ENCODE data around the gene WASL.

The WASL gene

GRCh38 chr7:123690550-123690949 lies 58.3 kb downstream of the WASL start:
- Histone ChIP-seq H3K9me3 (ENCODE audit: low read length) (no peaks in the 10 kb centered on the region), H3K36me3 (ENCODE audit: insufficient read depth, low read length) (peaks cover 47% of the 10 kb centered on the region), H3K4me3 (ENCODE audit: low read depth, low read length, poor library complexity, severe bottlenecking) (no peak overlapping the region), H3K4me2 (ENCODE audit: low read length) (no peak overlapping the region), H4K20me1 (ENCODE audit: insufficient read depth, low read length) (no peaks in the 10 kb centered on the region), H3K27me3 (ENCODE audit: insufficient read depth, low read length) (no peaks in the 10 kb centered on the region), H3K79me2 (ENCODE audit: insufficient read depth, low read length) (no peaks in the 10 kb centered on the region), H3K9me2 (ENCODE audit: low read depth, low read length) (no peaks in the 10 kb centered on the region), H3F3A (ENCODE audit: insufficient read depth, low read length) (no peaks in the 10 kb centered on the region), H2AFZ (ENCODE audit: low read length) (no peak overlapping the region), H3K9ac (ENCODE audit: low read length) (no peak overlapping the region), H3K27ac (ENCODE audit: low read depth, low read length, poor library complexity, severe bottlenecking) (no peak overlapping the region), H3K4me1 (ENCODE audit: insufficient read depth, low read length, severe bottlenecking) (no peaks in the 10 kb centered on the region)
- TF ChIP-seq, protein P1, sequence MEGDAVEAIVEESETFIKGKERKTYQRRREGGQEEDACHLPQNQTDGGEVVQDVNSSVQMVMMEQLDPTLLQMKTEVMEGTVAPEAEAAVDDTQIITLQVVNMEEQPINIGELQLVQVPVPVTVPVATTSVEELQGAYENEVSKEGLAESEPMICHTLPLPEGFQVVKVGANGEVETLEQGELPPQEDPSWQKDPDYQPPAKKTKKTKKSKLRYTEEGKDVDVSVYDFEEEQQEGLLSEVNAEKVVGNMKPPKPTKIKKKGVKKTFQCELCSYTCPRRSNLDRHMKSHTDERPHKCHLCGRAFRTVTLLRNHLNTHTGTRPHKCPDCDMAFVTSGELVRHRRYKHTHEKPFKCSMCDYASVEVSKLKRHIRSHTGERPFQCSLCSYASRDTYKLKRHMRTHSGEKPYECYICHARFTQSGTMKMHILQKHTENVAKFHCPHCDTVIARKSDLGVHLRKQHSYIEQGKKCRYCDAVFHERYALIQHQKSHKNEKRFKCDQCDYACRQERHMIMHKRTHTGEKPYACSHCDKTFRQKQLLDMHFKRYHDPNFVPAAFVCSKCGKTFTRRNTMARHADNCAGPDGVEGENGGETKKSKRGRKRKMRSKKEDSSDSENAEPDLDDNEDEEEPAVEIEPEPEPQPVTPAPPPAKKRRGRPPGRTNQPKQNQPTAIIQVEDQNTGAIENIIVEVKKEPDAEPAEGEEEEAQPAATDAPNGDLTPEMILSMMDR (IDR thresholded peaks at IDR 0.05; ENCODE audit: low read length): no peak

- Histone ChIP-seq H3K27ac (ENCODE audit: low read depth, low read length, poor library complexity, severe bottlenecking) (no peak overlapping the region), H3F3A (ENCODE audit: insufficient read depth, low read length) (no peaks in the 10 kb centered on the region), H3K4me2 (ENCODE audit: low read length) (no peak overlapping the region), H3K36me3 (ENCODE audit: insufficient read depth, low read length) (peaks cover 38% of the 10 kb centered on the region), H3K27me3 (ENCODE audit: insufficient read depth, low read length) (no peaks in the 10 kb centered on the region), H3K9me3 (ENCODE audit: low read length) (no peaks in the 10 kb centered on the region), H3K79me2 (ENCODE audit: insufficient read depth, low read length) (no peaks in the 10 kb centered on the region), H2AFZ (ENCODE audit: low read length) (no peak overlapping the region), H3K9ac (ENCODE audit: low read length) (no peak overlapping the region), H3K4me1 (ENCODE audit: insufficient read depth, low read length, severe bottlenecking) (no peaks in the 10 kb centered on the region), H4K20me1 (ENCODE audit: insufficient read depth, low read length) (no peaks in the 10 kb centered on the region), H3K9me2 (ENCODE audit: low read depth, low read length) (no peaks in the 10 kb centered on the region), H3K4me3 (ENCODE audit: low read depth, low read length, poor library complexity, severe bottlenecking) (no peak overlapping the region)
- no peak for TF ChIP-seq EZH2 (IDR thresholded peaks at IDR 0.05; ENCODE audit: borderline replicate concordance, low read length)
- TF ChIP-seq, protein P1 (IDR thresholded peaks at IDR 0.05; ENCODE audit: low read length): no peak
Measured at GRCh38 chr7:123689250-123689649, 59.6 kb downstream of the WASL start.

DNA sequence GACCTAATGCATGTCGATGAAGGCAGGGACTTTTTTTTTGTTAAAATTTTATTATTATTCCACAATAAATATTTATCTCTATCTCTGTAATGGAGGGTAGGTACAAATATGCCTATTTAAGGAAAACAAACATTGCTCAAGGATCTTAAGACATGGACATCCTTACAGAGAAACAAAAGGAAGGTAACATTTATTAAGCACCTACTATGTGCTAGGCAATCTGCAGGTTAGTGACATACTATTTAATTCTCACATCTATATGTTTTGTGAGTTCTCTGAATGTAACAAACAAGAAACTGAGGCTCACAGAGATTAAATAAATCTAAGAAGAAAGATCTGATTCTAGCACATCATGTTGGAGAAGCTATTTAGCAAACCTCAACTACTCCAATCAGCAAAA lies 61.1 kb downstream of the WASL start:
- H3K9me2 ChIP-seq (ENCODE audit: low read depth, low read length): no peaks in the 10 kb centered on the region
- no peaks in the 10 kb centered on the region for H3K9me3 ChIP-seq (ENCODE audit: low read length)
- no peaks in the 10 kb centered on the region for H4K20me1 ChIP-seq (ENCODE audit: insufficient read depth, low read length)
- H3K36me3 ChIP-seq (ENCODE audit: insufficient read depth, low read length): peaks cover 32% of the 10 kb centered on the region
- H3K27me3 ChIP-seq (ENCODE audit: insufficient read depth, low read length): no peaks in the 10 kb centered on the region
- no peaks in the 10 kb centered on the region for H3K79me2 ChIP-seq (ENCODE audit: insufficient read depth, low read length)
- H3K4me2 ChIP-seq (ENCODE audit: low read length): no peak overlapping the region
- TF ChIP-seq, protein P1 (IDR thresholded peaks at IDR 0.05; ENCODE audit: low read length): no peak
- no peak for TF ChIP-seq EZH2 (IDR thresholded peaks at IDR 0.05; ENCODE audit: borderline replicate concordance, low read length)
- no peak overlapping the region for H2AFZ ChIP-seq (ENCODE audit: low read length)
- no peak overlapping the region for H3K9ac ChIP-seq (ENCODE audit: low read length)
- no peak overlapping the region for H3K4me3 ChIP-seq (ENCODE audit: low read depth, low read length, poor library complexity, severe bottlenecking)
- no peak overlapping the region for H3K27ac ChIP-seq (ENCODE audit: low read depth, low read length, poor library complexity, severe bottlenecking)
- no peaks in the 10 kb centered on the region for H3K4me1 ChIP-seq (ENCODE audit: insufficient read depth, low read length, severe bottlenecking)
- H3F3A ChIP-seq (ENCODE audit: insufficient read depth, low read length): no peaks in the 10 kb centered on the region
